ENCODE measurements around the gene GTF2I. TPM values are rescaled to one million over a fixed set of nuclear protein-coding genes. Genes with fewer than 3 reads are reported as not detected.

The GTF2I gene
- 193 and 260 TPM in 2 replicates for total RNA-seq
- polyA plus RNA-seq = 167 and 182 TPM in 2 replicates

DNA sequence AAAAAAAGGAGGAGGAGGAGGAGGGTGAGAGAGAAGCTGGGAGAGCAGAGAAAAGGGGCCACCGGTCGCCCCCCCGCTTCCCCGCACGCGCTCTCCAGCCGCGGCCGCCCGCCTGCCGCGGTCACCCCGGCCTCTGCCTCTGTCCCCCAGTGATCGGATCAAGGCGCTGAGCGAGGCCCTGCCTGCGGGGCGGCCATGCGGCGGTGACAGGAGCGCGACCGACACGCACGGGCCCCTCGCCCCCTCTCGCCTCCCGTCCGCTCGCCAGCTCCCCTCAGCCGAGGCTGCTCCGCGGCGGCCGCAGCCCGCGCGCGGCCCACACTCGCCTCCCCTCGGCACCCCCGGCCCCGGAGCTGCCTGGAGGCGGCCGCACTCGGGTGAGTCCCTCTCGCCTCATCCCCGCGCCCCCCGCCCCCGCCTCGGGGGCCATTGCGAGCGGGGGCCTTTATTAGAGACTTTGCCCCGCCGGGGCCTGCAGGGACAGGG is at the start of gene GTF2I:
Gene GTF2I, plus strand, starts transcription at position 27 of the 486 bp plus-strand sequence. CDS start 31,411 bp downstream, outside the sequence.
- H2AFZ ChIP-seq = peak within 1 kb of the TSS; percentile 86

DNA sequence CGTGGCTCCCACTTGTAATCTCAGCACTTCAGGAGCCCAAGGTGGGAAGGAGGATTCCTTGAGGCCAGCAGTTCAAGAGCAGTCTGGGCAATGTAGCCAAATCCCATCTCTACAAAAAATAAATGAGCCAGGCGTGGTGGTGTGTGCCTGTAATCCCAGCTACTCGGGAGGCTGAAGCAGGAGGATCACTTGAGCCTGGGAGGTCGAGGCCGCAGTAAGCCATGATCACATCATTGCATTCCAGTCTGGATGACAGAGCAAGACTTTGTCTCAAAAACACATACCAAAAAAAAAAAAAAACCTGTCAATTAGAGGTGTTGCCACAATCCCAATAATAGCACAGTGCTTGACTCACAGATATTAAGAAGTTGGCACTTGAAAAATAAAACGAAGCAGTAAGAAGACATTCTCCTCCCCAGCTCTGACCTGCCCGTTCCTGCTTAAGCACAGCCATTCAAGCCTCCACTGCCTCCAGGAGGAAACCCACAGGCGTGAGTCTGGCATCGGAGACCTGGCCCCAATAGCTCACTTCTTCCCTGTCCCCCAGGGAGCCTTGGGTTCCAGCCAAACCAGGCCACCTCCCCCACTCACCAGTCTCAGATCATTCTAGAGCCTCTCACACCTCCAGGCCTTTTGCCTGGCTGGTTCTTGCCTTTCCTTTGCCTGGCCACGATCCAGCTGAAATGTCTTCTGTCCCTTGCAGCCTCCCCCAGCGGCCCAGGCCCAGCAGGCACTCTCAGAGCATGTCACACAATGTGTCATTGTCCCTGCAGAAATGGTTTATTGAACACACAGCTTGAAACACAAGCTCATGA is 45.3 kb upstream of the GTF2I start:
- H3K4me3 ChIP-seq = no peak overlapping the region
- H3K4me2 ChIP-seq = no peak overlapping the region

More for the DNA sequence above, at the start of gene GTF2I:
- H3K4me3 ChIP-seq = peak within 1 kb of the TSS; percentile 98
- no peaks in the 10 kb centered on the region for H3K36me3 ChIP-seq (replicated peaks; ENCODE audit: insufficient read depth, low read depth)
- TF ChIP-seq EZH2phosphoT487 (IDR thresholded peaks at IDR 0.05; ENCODE audit: low read depth, severe bottlenecking, unreplicated experiment) (no peak), EZH2 (IDR thresholded peaks at IDR 0.05; ENCODE audit: borderline replicate concordance) (no peak)
- TF ChIP-seq, protein P1, sequence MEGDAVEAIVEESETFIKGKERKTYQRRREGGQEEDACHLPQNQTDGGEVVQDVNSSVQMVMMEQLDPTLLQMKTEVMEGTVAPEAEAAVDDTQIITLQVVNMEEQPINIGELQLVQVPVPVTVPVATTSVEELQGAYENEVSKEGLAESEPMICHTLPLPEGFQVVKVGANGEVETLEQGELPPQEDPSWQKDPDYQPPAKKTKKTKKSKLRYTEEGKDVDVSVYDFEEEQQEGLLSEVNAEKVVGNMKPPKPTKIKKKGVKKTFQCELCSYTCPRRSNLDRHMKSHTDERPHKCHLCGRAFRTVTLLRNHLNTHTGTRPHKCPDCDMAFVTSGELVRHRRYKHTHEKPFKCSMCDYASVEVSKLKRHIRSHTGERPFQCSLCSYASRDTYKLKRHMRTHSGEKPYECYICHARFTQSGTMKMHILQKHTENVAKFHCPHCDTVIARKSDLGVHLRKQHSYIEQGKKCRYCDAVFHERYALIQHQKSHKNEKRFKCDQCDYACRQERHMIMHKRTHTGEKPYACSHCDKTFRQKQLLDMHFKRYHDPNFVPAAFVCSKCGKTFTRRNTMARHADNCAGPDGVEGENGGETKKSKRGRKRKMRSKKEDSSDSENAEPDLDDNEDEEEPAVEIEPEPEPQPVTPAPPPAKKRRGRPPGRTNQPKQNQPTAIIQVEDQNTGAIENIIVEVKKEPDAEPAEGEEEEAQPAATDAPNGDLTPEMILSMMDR (IDR thresholded peaks at IDR 0.05; ENCODE audit: poor library complexity) = no peak
- H3K27me3 ChIP-seq = no peaks in the 10 kb centered on the region
- peak within 1 kb of the TSS; percentile 100 for H3K27ac ChIP-seq
- H3K79me2 ChIP-seq = peaks cover 48% of the 10 kb centered on the region
- no peaks in the 10 kb centered on the region for H3K9me3 ChIP-seq (ENCODE audit: low read depth)
- 2% methylated on average over 18 of the region's 56 CpGs for WGBS (ENCODE audit: low lambda C conversion rate, missing lambda C conversion rate)
- H3K4me2 ChIP-seq = peak within 1 kb of the TSS; percentile 94
- no peak for DNase-seq (ENCODE audit: low spot score)
- H4K20me1 ChIP-seq (ENCODE audit: insufficient read depth, poor library complexity, severe bottlenecking) = peaks cover 42% of the 10 kb centered on the region
- H3K4me1 ChIP-seq (ENCODE audit: insufficient read depth) = peaks cover 44% of the 10 kb centered on the region
- no peaks in the 10 kb centered on the region for H3K9me2 ChIP-seq (replicated peaks; ENCODE audit: insufficient read depth)

DNA sequence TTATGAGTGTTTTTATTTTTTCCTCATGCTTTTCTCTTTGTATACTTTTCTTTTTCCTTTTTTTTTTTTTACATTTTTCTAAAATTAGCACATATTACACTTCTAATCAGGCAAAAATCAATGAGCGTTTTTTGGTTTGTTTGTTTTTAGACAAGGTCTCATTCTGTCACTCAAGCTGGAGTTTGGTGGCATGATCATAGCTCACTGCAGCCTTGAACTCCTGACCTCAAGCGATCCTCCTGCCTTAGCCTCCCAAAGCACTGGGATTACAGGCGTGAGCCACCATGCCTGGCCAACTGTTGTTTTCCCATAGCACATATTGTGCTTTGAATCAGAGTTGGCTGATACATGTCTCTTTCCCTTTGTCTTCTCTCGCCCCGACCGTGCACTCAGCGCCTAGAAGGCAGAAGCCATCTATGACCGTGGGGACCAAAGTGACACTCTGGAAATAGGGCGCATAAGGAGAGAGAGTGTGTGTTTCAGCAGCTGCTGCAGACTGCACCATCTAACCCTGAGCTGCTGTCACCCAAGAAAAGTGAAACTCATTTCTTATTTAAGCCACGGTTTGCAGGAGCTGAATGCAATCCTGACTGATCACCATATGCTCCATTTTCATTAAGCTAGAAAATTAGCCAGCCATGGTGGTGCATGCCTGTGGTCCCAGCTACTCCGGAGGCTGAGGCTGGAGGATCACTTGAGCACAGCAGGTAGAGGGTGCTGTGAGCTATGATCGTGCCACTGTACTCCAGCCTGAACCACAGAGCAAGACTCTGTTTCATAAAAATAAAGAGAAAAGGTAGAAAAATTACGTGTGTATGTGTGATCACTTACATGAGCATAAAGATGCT is 41.4 kb upstream of the GTF2I start:
- no peak overlapping the region for H3K27ac ChIP-seq
- H3K27me3 ChIP-seq = no peaks in the 10 kb centered on the region
- H3K9me2 ChIP-seq (replicated peaks; ENCODE audit: insufficient read depth) = no peaks in the 10 kb centered on the region
- H2AFZ ChIP-seq = no peak overlapping the region
- no peaks in the 10 kb centered on the region for H3K79me2 ChIP-seq
- TF ChIP-seq, protein P1 (IDR thresholded peaks at IDR 0.05; ENCODE audit: poor library complexity) = no peak
- TF ChIP-seq EZH2phosphoT487 (IDR thresholded peaks at IDR 0.05; ENCODE audit: low read depth, severe bottlenecking, unreplicated experiment) (no peak), EZH2 (IDR thresholded peaks at IDR 0.05; ENCODE audit: borderline replicate concordance) (no peak)
- H3K4me1 ChIP-seq (ENCODE audit: insufficient read depth) = peaks cover 6% of the 10 kb centered on the region
- H3K36me3 ChIP-seq (replicated peaks; ENCODE audit: insufficient read depth, low read depth) = no peaks in the 10 kb centered on the region
- WGBS (ENCODE audit: low lambda C conversion rate, missing lambda C conversion rate) = 94% methylated on average over 13 of the region's 13 CpGs
- DNase-seq (ENCODE audit: low spot score) = no peak
- no peaks in the 10 kb centered on the region for H3K9me3 ChIP-seq (ENCODE audit: low read depth)
- H4K20me1 ChIP-seq (ENCODE audit: insufficient read depth, poor library complexity, severe bottlenecking) = no peaks in the 10 kb centered on the region
- H3K4me3 ChIP-seq = no peak overlapping the region
- no peak overlapping the region for H3K4me2 ChIP-seq

More for the DNA sequence above, 45.3 kb upstream of the GTF2I start:
- H3K27me3 ChIP-seq = no peaks in the 10 kb centered on the region
- H3K4me1 ChIP-seq (ENCODE audit: insufficient read depth) = peaks cover 11% of the 10 kb centered on the region
- no peak overlapping the region for H2AFZ ChIP-seq
- H3K27ac ChIP-seq = no peak overlapping the region
- H4K20me1 ChIP-seq (ENCODE audit: insufficient read depth, poor library complexity, severe bottlenecking) = no peaks in the 10 kb centered on the region
- WGBS (ENCODE audit: low lambda C conversion rate, missing lambda C conversion rate) = 70% methylated on average over 11 of the region's 11 CpGs
- no peaks in the 10 kb centered on the region for H3K79me2 ChIP-seq
- no peaks in the 10 kb centered on the region for H3K9me2 ChIP-seq (replicated peaks; ENCODE audit: insufficient read depth)
- H3K9me3 ChIP-seq (ENCODE audit: low read depth) = no peaks in the 10 kb centered on the region
- TF ChIP-seq EZH2 (IDR thresholded peaks at IDR 0.05; ENCODE audit: borderline replicate concordance) = no peak
- TF ChIP-seq, protein P1 (IDR thresholded peaks at IDR 0.05; ENCODE audit: poor library complexity) = no peak
- no peak for TF ChIP-seq EZH2phosphoT487 (IDR thresholded peaks at IDR 0.05; ENCODE audit: low read depth, severe bottlenecking, unreplicated experiment)
- no peak for DNase-seq (ENCODE audit: low spot score)
- no peaks in the 10 kb centered on the region for H3K36me3 ChIP-seq (replicated peaks; ENCODE audit: insufficient read depth, low read depth)

Measured in hepatocyte (in vitro differentiated cells).